OCI-LY3 (cell line): ENCODE data around the gene SOX5.

Experiments used
- H2AFZ ChIP-seq: fragments of 200-600, 300-600 bp; shearing (Covaris generic); 2 replicates; pipeline ENCODE4 v1.6.0; 2014; ENCODE audit warnings: antibody characterized with exemption, low read depth, low read length
- H3K27ac ChIP-seq: fragments of 200-600, 300-600 bp; sonication (generic); 2 replicates; pipeline ENCODE4 v1.5.1; 2014; ENCODE audit warnings: mild to moderate bottlenecking, low read length, moderate library complexity, mixed read lengths
- H3K27me3 ChIP-seq: fragments of 200-600, 300-600 bp; sonication (generic); 2 replicates; pipeline ENCODE4 v1.6.1; 2014; ENCODE audit warnings: low read depth, low read length, mixed read lengths
- H3K36me3 ChIP-seq: fragments of 200-600, 300-600 bp; sonication (generic); replicated peaks from 2 replicates; pipeline ENCODE3; 2014; ENCODE audit warnings: low read depth, low read length, mixed read lengths
- H3K4me1 ChIP-seq: fragments of 300-600, 200-600 bp; sonication (generic); 2 replicates; pipeline ENCODE4 v1.6.1; 2014; ENCODE audit warnings: low read length, mixed read lengths
- H3K4me2 ChIP-seq: fragments of 200-600, 300-600 bp; sonication (generic); 2 replicates; pipeline ENCODE4 v1.6.1; 2014; ENCODE audit warnings: low read length, mixed read lengths
- H3K4me3 ChIP-seq: fragments of 300-600, 200-600 bp; sonication (generic); 2 replicates; pipeline ENCODE4 v1.5.1; 2014; ENCODE audit warnings: antibody characterized with exemption, mild to moderate bottlenecking, low read length, moderate library complexity
- H3K79me2 ChIP-seq: fragments of 300-600, 200-600 bp; shearing (Covaris generic); 2 replicates; pipeline ENCODE4 v1.6.1; 2014; ENCODE audit warnings: mild to moderate bottlenecking, low read length, mixed read lengths
- H3K9ac ChIP-seq: fragments of 300-600, 200-600 bp; shearing (Covaris generic); 2 replicates; pipeline ENCODE4 v1.6.0; 2014; ENCODE audit warnings: mild to moderate bottlenecking, low read length, moderate library complexity
- H3K9me3 ChIP-seq: fragments of 200-600, 300-600 bp; shearing (Covaris generic); 2 replicates; pipeline ENCODE4 v1.6.1; 2014; ENCODE audit warnings: low read length, mixed read lengths; ENCODE audit not compliant: insufficient read depth
- H4K20me1 ChIP-seq: fragments of 200-600, 300-600 bp; sonication (generic); 2 replicates; pipeline ENCODE4 v1.6.1; 2016; ENCODE audit warnings: low read length, mixed read lengths; ENCODE audit not compliant: insufficient read depth
- EZH2phosphoT487 ChIP-seq: fragments of 200-600 bp; shearing (Covaris generic); IDR thresholded peaks from 2 replicates; pipeline ENCODE4 v1.6.1; 2018; ENCODE audit warnings: antibody characterized with exemption, mixed run types, low read depth
- TF ChIP-seq, protein P1 (sequence below): fragments of 200-600, 300-600 bp; sonication (generic); IDR thresholded peaks from 2 replicates; pipeline ENCODE4 v1.5.1; 2014; ENCODE audit warnings: antibody characterized with exemption, low read length, low read depth

Gene SOX5

DNA sequence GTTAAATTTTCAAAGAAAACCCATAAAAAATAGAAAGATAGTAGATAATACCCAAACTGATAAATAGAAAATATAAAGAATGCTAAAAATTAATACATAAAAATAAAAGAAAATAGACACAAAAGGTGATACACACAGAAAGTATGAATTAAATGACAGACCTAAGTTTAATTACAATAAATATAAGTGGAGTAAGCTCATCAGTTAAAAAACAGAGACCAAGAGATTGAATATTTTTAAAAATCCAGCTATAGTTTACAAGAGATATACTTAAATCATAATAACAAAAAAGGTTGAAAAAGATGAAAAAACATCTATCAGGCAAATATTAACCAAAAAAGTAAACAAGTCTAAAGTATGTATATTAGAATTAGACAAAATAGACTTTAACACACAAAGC lies 268.2 kb downstream of the SOX5 start:
- TF ChIP-seq, protein P1, sequence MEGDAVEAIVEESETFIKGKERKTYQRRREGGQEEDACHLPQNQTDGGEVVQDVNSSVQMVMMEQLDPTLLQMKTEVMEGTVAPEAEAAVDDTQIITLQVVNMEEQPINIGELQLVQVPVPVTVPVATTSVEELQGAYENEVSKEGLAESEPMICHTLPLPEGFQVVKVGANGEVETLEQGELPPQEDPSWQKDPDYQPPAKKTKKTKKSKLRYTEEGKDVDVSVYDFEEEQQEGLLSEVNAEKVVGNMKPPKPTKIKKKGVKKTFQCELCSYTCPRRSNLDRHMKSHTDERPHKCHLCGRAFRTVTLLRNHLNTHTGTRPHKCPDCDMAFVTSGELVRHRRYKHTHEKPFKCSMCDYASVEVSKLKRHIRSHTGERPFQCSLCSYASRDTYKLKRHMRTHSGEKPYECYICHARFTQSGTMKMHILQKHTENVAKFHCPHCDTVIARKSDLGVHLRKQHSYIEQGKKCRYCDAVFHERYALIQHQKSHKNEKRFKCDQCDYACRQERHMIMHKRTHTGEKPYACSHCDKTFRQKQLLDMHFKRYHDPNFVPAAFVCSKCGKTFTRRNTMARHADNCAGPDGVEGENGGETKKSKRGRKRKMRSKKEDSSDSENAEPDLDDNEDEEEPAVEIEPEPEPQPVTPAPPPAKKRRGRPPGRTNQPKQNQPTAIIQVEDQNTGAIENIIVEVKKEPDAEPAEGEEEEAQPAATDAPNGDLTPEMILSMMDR: no peak
- no peak for TF ChIP-seq EZH2phosphoT487
- Histone ChIP-seq H3K4me2 (no peak overlapping the region), H3K27me3 (no peaks in the 10 kb centered on the region), H3K36me3 (peaks cover 11% of the 10 kb centered on the region), H3K27ac (no peak overlapping the region), H3K4me3 (no peak overlapping the region), H3K4me1 (peaks cover 35% of the 10 kb centered on the region), H2AFZ (no peak overlapping the region), H3K9me3 (no peaks in the 10 kb centered on the region), H3K79me2 (no peaks in the 10 kb centered on the region), H4K20me1 (peaks cover 8% of the 10 kb centered on the region; the same call in 1 of the 2 replicates), H3K9ac (no peak overlapping the region)

GRCh38 chr12:23674064-23674463 lies 275.4 kb downstream of the SOX5 start:
- H3K79me2 ChIP-seq: no peaks in the 10 kb centered on the region
- TF ChIP-seq, protein P1: no peak
- no peak for TF ChIP-seq EZH2phosphoT487

GRCh38 chr12:23671881-23672280 lies 277.6 kb downstream of the SOX5 start:
- Histone ChIP-seq H3K4me3 (no peak overlapping the region), H3K27ac (no peak overlapping the region), H3K79me2 (no peaks in the 10 kb centered on the region), H3K9ac (no peak overlapping the region), H4K20me1 (peaks cover 16% of the 10 kb centered on the region; the same call in 1 of the 2 replicates), H2AFZ (no peak overlapping the region), H3K4me2 (no peak overlapping the region), H3K4me1 (peaks cover 19% of the 10 kb centered on the region), H3K9me3 (no peaks in the 10 kb centered on the region), H3K36me3 (no peaks in the 10 kb centered on the region), H3K27me3 (no peaks in the 10 kb centered on the region)
- TF ChIP-seq, protein P1: no peak
- no peak for TF ChIP-seq EZH2phosphoT487

More at GRCh38 chr12:23674064-23674463, 275.4 kb downstream of the SOX5 start:
- no peaks in the 10 kb centered on the region for H3K9me3 ChIP-seq
- no peak overlapping the region for H3K9ac ChIP-seq
- H3K4me3 ChIP-seq: no peak overlapping the region
- H3K27ac ChIP-seq: no peak overlapping the region
- no peak overlapping the region for H2AFZ ChIP-seq
- H4K20me1 ChIP-seq: peaks cover 21% of the 10 kb centered on the region; the same call in 1 of the 2 replicates
- H3K4me1 ChIP-seq: 0 out of 2 replicates have a peak, but pooled peaks cover 7% of the 10 kb centered on the region
- H3K4me2 ChIP-seq: no peak overlapping the region
- H3K36me3 ChIP-seq: no peaks in the 10 kb centered on the region
- no peaks in the 10 kb centered on the region for H3K27me3 ChIP-seq

- Histone ChIP-seq H3K4me3 (no peak overlapping the region), H4K20me1 (peaks cover 16% of the 10 kb centered on the region; the same call in 1 of the 2 replicates), H3K4me1 (peaks cover 19% of the 10 kb centered on the region), H3K79me2 (no peaks in the 10 kb centered on the region), H3K36me3 (no peaks in the 10 kb centered on the region), H3K4me2 (no peak overlapping the region), H3K9ac (no peak overlapping the region), H2AFZ (no peak overlapping the region), H3K27me3 (no peaks in the 10 kb centered on the region), H3K9me3 (no peaks in the 10 kb centered on the region), H3K27ac (no peak overlapping the region)
- TF ChIP-seq EZH2phosphoT487: no peak
- TF ChIP-seq, protein P1: no peak
These were observed 278.8 kb downstream of the SOX5 start for GRCh38 chr12:23670684-23671083.
